A673 (cell line): ENCODE results near the gene SLC9A1. TPM values are rescaled to one million over a fixed set of nuclear protein-coding genes. Genes with fewer than 3 reads are reported as not detected.

Experiments used
- BruUV-seq: library from RNA; stranded (reverse); fragments of 400-500 nt; replicated peaks from 2 replicates; lab custom pipeline; 2021; lab: Mats Ljungman, UMichigan
- CTCF ChIA-PET: fragments of 300-600 bp; sonication (Branson Sonifier 250); formaldehyde crosslinking; loops from one replicate; lab custom pipeline; 2022; ENCODE audit warnings: antibody characterized with exemption; lab: Charles Lee
- POLR2A ChIA-PET: fragments of 300-600 bp; sonication (Branson Sonifier 250); formaldehyde crosslinking; loops from one replicate; lab custom pipeline; 2022; ENCODE audit warnings: antibody characterized with exemption; ENCODE audit not compliant: low non-redundant PET; lab: Charles Lee
- DNase-seq: peaks from one replicate; pipeline ENCODE4 v3.0.0-alpha.2; 2015; ENCODE audit warnings: low spot score
- H3K27ac ChIP-seq: fragments of 200-600 bp; sonication (generic); 2 replicates; pipeline ENCODE4 v1.5.1; 2016; ENCODE audit warnings: mixed run types, low read depth, mild to moderate bottlenecking, mixed read lengths, antibody characterized with exemption, low read length; ENCODE audit not compliant: poor library complexity, severe bottlenecking
- H3K27me3 ChIP-seq: fragments of 200-600 bp; sonication (generic); replicated peaks from 2 replicates; pipeline ENCODE4 v1.6.1; 2017; ENCODE audit warnings: mixed run types, low read depth, mild to moderate bottlenecking, mixed read lengths, antibody characterized with exemption, low read length; ENCODE audit not compliant: insufficient read depth, poor library complexity
- H3K36me3 ChIP-seq: fragments of 200-600 bp; sonication (generic); 2 replicates; pipeline ENCODE4 v1.6.1; 2016; ENCODE audit warnings: mixed run types, mild to moderate bottlenecking, mixed read lengths, antibody characterized with exemption, low read length; ENCODE audit not compliant: insufficient read depth, poor library complexity, severe bottlenecking
- H3K4me1 ChIP-seq: fragments of 200-600 bp; sonication (generic); 2 replicates; pipeline ENCODE4 v1.6.1; 2017; ENCODE audit warnings: mixed run types, mild to moderate bottlenecking, mixed read lengths, antibody characterized with exemption, low read length; ENCODE audit not compliant: insufficient read depth, poor library complexity, severe bottlenecking
- H3K4me3 ChIP-seq: fragments of 200-600 bp; sonication (generic); 2 replicates; pipeline ENCODE4 v1.5.1; 2016; ENCODE audit warnings: low read depth, mixed run types, mild to moderate bottlenecking, mixed read lengths, low read length; ENCODE audit not compliant: poor library complexity, severe bottlenecking
- H3K9me3 ChIP-seq: fragments of 200-600 bp; sonication (generic); 2 replicates; pipeline ENCODE4 v1.6.1; 2016; ENCODE audit warnings: mixed run types, low read depth, mild to moderate bottlenecking, mixed read lengths, antibody characterized with exemption, low read length; ENCODE audit not compliant: poor library complexity, severe bottlenecking
- CTCF ChIP-seq: fragments of 300-800, 200-600 bp; sonication (generic); conservative IDR thresholded peaks from 2 replicates; pipeline ENCODE4 v1.5.1; 2017; ENCODE audit warnings: low read depth, mild to moderate bottlenecking, antibody characterized with exemption, low read length, moderate library complexity, mixed read lengths
- EZH2 ChIP-seq: fragments of 200-600 bp; sonication (generic); IDR thresholded peaks from 2 replicates; pipeline ENCODE4 v1.6.1; 2017; ENCODE audit warnings: borderline replicate concordance, low read depth, mild to moderate bottlenecking, mixed read lengths, antibody characterized with exemption, low read length; ENCODE audit not compliant: poor library complexity, severe bottlenecking
- intact Hi-C: fragments of 100-400 bp; cut with micrococcal nuclease; formaldehyde crosslinking; loops from one replicate; pipeline ENCODE4 v1.10.0; 2022; ENCODE audit not compliant: unreplicated experiment
- total RNA-seq: library from RNA; stranded (reverse); gene quantifications from 2 replicates; pipeline ENCODE4 v1.2.3, GENCODE V29; 2021

SLC9A1 gene
- total RNA-seq, 1 experiment from 2014 or later, result 30.2 TPM

- POLR2A ChIA-PET, result no interaction called here
- no peak overlapping the region for H3K27ac ChIP-seq
- DNase-seq, result no peak
- no peaks in the 10 kb centered on the region for H3K36me3 ChIP-seq
- no peaks in the 10 kb centered on the region for H3K27me3 ChIP-seq
- no peak overlapping the region for H3K4me3 ChIP-seq
- BruUV-seq, result no TSS peak
- TF ChIP-seq EZH2, result no peak
- no peak for TF ChIP-seq CTCF
- H3K9me3 ChIP-seq, result no peaks in the 10 kb centered on the region
- no peaks in the 10 kb centered on the region for H3K4me1 ChIP-seq
- intact Hi-C loops, result no loop called here
- CTCF ChIA-PET, result no interaction called here
Measured at GRCh38 chr1:27065999-27066630, 88.8 kb downstream of the SLC9A1 start.

- Histone ChIP-seq H3K4me3 (no peak overlapping the region), H3K36me3 (no peaks in the 10 kb centered on the region), H3K27ac (no peak overlapping the region), H3K27me3 (no peaks in the 10 kb centered on the region), H3K9me3 (no peaks in the 10 kb centered on the region), H3K4me1 (no peaks in the 10 kb centered on the region)
- no peak for DNase-seq
- intact Hi-C loops, result no loop called here
- TF ChIP-seq CTCF (no peak), EZH2 (no peak)
- POLR2A ChIA-PET, result no interaction called here
- no TSS peak for BruUV-seq
- CTCF ChIA-PET, result no interaction called here
Measured at GRCh38 chr1:27060891-27061290, 94.0 kb downstream of the SLC9A1 start.

- H3K27me3 ChIP-seq, result no peaks in the 10 kb centered on the region
- CTCF ChIA-PET, result no interaction called here
- H3K36me3 ChIP-seq, result no peaks in the 10 kb centered on the region
- no peak for TF ChIP-seq EZH2
- TF ChIP-seq CTCF, result no peak
- BruUV-seq, result no TSS peak
- no peaks in the 10 kb centered on the region for H3K4me1 ChIP-seq
- no peak overlapping the region for H3K4me3 ChIP-seq
- no peak for DNase-seq
- POLR2A ChIA-PET, result no interaction called here
- no peak overlapping the region for H3K27ac ChIP-seq
- no peaks in the 10 kb centered on the region for H3K9me3 ChIP-seq
- intact Hi-C loops, result no loop called here
Measured at GRCh38 chr1:27058966-27059669, 95.8 kb downstream of the SLC9A1 start.
